Endothelial cell of umbilical vein (primary cell): ENCODE results near the gene ZNF79. TPM values are rescaled to one million over a fixed set of nuclear protein-coding genes. Genes with fewer than 3 reads are reported as not detected.

ENCODE experiments used
- BruUV-seq: library from RNA; stranded (reverse); fragments of 400-500 nt; replicated peaks from 2 replicates; lab custom pipeline; 2021; lab: Mats Ljungman, UMichigan
- CTCF ChIA-PET: fragments of 300-600, 350-600 bp; sonication (Branson Sonifier 250); formaldehyde crosslinking; loops from one replicate; lab custom pipeline; 2021; ENCODE audit warnings: antibody characterized with exemption, inconsistent platforms; lab: Charles Lee
- POLR2A ChIA-PET: fragments of 300-600, 350-600 bp; sonication (Branson Sonifier 250); formaldehyde crosslinking; loops from one replicate; lab custom pipeline; 2021; ENCODE audit warnings: antibody characterized with exemption, inconsistent platforms; lab: Charles Lee
- DNase-seq: peaks from one replicate; pipeline ENCODE4 v3.0.0-alpha.2; 2011; ENCODE audit warnings: low read depth, low spot score
- FAIRE-seq: peaks from 2 replicates; lab custom pipeline; 2011; peaks lifted over from hg19 to GRCh38; lab: Jason Lieb, UNC
- H2AFZ ChIP-seq: 2 replicates; pipeline ENCODE4 v1.6.0; 2012; ENCODE audit warnings: low read depth, low read length, control low read depth, inconsistent platforms
- H3K27ac ChIP-seq: 2 replicates; pipeline ENCODE4 v1.5.1; 2011; ENCODE audit warnings: low read depth, mild to moderate bottlenecking, control low read depth, low read length, moderate library complexity; ENCODE audit not compliant: insufficient read depth
- H3K27me3 ChIP-seq, 2 experiments: 2 replicates each; pipeline versions ENCODE4 v1.6.0 to v1.6.1; 2011; ENCODE audit warnings: low read length in 2 of 2, mixed read lengths in 1 of 2; ENCODE audit not compliant: control insufficient read depth in 2 of 2, insufficient read depth in 2 of 2
- H3K36me3 ChIP-seq, 2 experiments: 2 replicates in 1 of 2; 3 replicates in 1 of 2; pipeline ENCODE4 v1.5.1; 2011; ENCODE audit warnings: low read length in 2 of 2, mild to moderate bottlenecking in 1 of 2, moderate library complexity in 1 of 2; ENCODE audit not compliant: control insufficient read depth in 2 of 2, insufficient read depth in 2 of 2; ENCODE audit errors: extremely low read depth in 1 of 2
- H3K4me1 ChIP-seq: 3 replicates; pipeline ENCODE4 v1.5.1; 2011; ENCODE audit warnings: mild to moderate bottlenecking, low read length; ENCODE audit not compliant: control insufficient read depth, insufficient read depth; ENCODE audit errors: extremely low read depth
- H3K4me2 ChIP-seq: 2 replicates; pipeline ENCODE4 v1.6.1; 2011; ENCODE audit warnings: low read length, control low read depth, mixed read lengths; ENCODE audit not compliant: insufficient read depth
- H3K4me3 ChIP-seq, 3 experiments: fragments of 200-600 bp in 1 of 3; sonication (generic), shearing (Covaris generic) in 1 of 3; replicated peaks in 1 of 3; 2 replicates each; pipeline ENCODE4 v1.5.1; 2011 to 2016; ENCODE audit warnings: control low read depth in 3 of 3, low read length in 3 of 3, mild to moderate bottlenecking in 2 of 3, inconsistent platforms in 1 of 3, low read depth in 1 of 3, moderate library complexity in 1 of 3; ENCODE audit not compliant: insufficient read depth in 1 of 3
- H3K79me2 ChIP-seq: 2 replicates; pipeline ENCODE4 v1.6.0; 2012; ENCODE audit warnings: low read length, inconsistent platforms; ENCODE audit not compliant: control insufficient read depth, insufficient read depth
- H3K9ac ChIP-seq: replicated peaks from 2 replicates; pipeline ENCODE3; 2011; ENCODE audit warnings: low read length, control low read depth; ENCODE audit not compliant: insufficient read depth; ENCODE audit errors: extremely low read depth
- H3K9me1 ChIP-seq: replicated peaks from 3 replicates; pipeline ENCODE4 v1.6.0; 2011; ENCODE audit warnings: mild to moderate bottlenecking, low read length; ENCODE audit not compliant: control insufficient read depth, insufficient read depth; ENCODE audit errors: extremely low read depth
- H3K9me3 ChIP-seq: replicated peaks from 2 replicates; pipeline ENCODE4 v1.5.1; 2012; ENCODE audit warnings: low read length, inconsistent platforms; ENCODE audit not compliant: control insufficient read depth, insufficient read depth
- H4K20me1 ChIP-seq: replicated peaks from 2 replicates; pipeline ENCODE3; 2011; ENCODE audit warnings: mild to moderate bottlenecking, low read length; ENCODE audit not compliant: control insufficient read depth, insufficient read depth; ENCODE audit errors: extremely low read depth
- CTCF ChIP-seq, 2 donors: IDR thresholded peaks; 1 replicate in 1 of 2; 2 replicates in 1 of 2; pipeline ENCODE4 v1.5.1; 2011; ENCODE audit warnings: low read length in 2 of 2, mild to moderate bottlenecking in 2 of 2, moderate library complexity in 2 of 2, control low read depth in 1 of 2, inconsistent platforms in 1 of 2, low read depth in 1 of 2; ENCODE audit not compliant: insufficient read depth in 1 of 2; ENCODE audit errors: extremely low read depth in 1 of 2
- POLR2A ChIP-seq: IDR thresholded peaks from 2 replicates; pipeline ENCODE4 v1.6.1; 2012; ENCODE audit warnings: low read depth, mild to moderate bottlenecking, control low read depth, low read length
- POLR2AphosphoS5 ChIP-seq: IDR thresholded peaks from 2 replicates; pipeline ENCODE4 v1.6.1; 2012; ENCODE audit warnings: low read depth, mild to moderate bottlenecking, control low read depth, low read length, moderate library complexity; ENCODE audit not compliant: insufficient read depth
- dilution Hi-C: fragments of 300-500 bp; cut with MboI; formaldehyde crosslinking; loops from one replicate; pipeline ENCODE4 v1.15.0; 2019; ENCODE audit warnings: low sequenced_read_pairs; ENCODE audit not compliant: extremely low pct_ligation_motif_present
- intact Hi-C: fragments of 100-400 bp; cut with micrococcal nuclease; formaldehyde crosslinking; loops from one replicate; pipeline ENCODE4 v1.10.0; 2022
- polyA plus RNA-seq, 4 experiments: library from polyadenylated mRNA; depleted of rRNA in 3 of 4; stranded (reverse) in 3 of 4; unstranded in 1 of 4; fragments of >200 nt; gene quantifications; 2 replicates each; pipeline versions ENCODE4 v1.2.1 to v1.2.3, GENCODE V29; 2011 to 2012; ENCODE audit warnings: missing spikeins in 1 of 4
- total RNA-seq: library from RNA; stranded (reverse); gene quantifications from 2 replicates; pipeline ENCODE4 v1.2.3, GENCODE V29; 2021

Gene ZNF79
- total and polyA plus RNA-seq, 2 donors (not counting 3 experiments of a cell fraction or from before 2014, with no cell fraction given): 6.3 to 10.6 TPM

GRCh38 chr9:127445851-127446712 is 21.9 kb downstream of the ZNF79 start:
- no peak overlapping the region for H3K4me2 ChIP-seq
- BruUV-seq: no TSS peak

More at GRCh38 chr9:127445851-127446712, 21.9 kb downstream of the ZNF79 start:
- Histone ChIP-seq H4K20me1 (no peaks in the 10 kb centered on the region), H3K36me3 (peaks cover 41% of the 10 kb centered on the region in 2 experiments), H3K79me2 (peaks cover 33% of the 10 kb centered on the region), H3K9ac (no peak overlapping the region), H3K9me3 (peaks cover 3% of the 10 kb centered on the region), H3K4me3 (no peak overlapping the region), H3K4me1 (peaks cover 14% of the 10 kb centered on the region), H3K27me3 (no peaks in the 10 kb centered on the region), H3K27ac (no peak overlapping the region), H2AFZ (no peak overlapping the region), H3K9me1 (no peaks in the 10 kb centered on the region)
- intact Hi-C loops: no loop called here
- CTCF ChIA-PET: interaction anchor here (1.3 kb wide), 1 partner anchor 49 kb away, joined by 3 read pairs; the partner anchor contains the start of gene SLC2A8
- TF ChIP-seq POLR2A: peak; percentile 78
- TF ChIP-seq CTCF (IDR thresholded peaks at IDR 0.05; ENCODE audit: extremely low read depth in 1 of 2, insufficient read depth in 1 of 2, low read depth in 1 of 2, low read length in 2 of 2): no peak
- TF ChIP-seq POLR2AphosphoS5: peak; percentile 75
- DNase-seq (no peak), FAIRE-seq (no peak)
- dilution Hi-C loops: no loop called here
- POLR2A ChIA-PET: no interaction called here
